Hippocampal formation (tissue), 2 donors: ENCODE measurements around the gene ANO2.

Experiments
- DNase-seq, 2 donors: peaks; one replicate each; lab custom pipeline; 2025; lab: John Stamatoyannopoulos, UW

Gene ANO2

DNA sequence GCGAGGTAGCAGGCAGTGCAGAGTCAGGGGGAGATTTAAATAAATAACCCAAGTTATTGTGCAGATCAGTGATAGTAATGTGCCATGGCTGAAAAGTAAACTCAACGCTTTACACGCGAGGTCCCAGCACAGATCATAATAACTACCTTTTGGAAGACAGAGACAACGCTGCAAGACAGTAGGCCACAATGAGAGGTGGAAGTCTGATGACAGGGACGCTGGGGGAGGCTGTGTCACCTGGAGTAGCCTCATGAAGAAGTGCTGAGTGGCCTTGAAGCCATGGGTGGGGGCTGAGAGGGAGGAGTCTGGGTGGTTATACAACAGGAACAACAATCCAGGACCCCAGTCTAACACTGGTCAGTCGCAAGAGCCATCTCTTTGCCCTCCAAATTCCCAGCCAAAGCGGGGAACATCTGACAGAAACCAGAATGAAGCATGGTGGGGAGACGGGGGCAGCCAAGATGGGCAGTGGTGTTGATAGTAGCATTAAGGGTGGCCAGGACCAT lies 28.2 kb downstream of the ANO2 start:
- DNase-seq: no peak

DNA sequence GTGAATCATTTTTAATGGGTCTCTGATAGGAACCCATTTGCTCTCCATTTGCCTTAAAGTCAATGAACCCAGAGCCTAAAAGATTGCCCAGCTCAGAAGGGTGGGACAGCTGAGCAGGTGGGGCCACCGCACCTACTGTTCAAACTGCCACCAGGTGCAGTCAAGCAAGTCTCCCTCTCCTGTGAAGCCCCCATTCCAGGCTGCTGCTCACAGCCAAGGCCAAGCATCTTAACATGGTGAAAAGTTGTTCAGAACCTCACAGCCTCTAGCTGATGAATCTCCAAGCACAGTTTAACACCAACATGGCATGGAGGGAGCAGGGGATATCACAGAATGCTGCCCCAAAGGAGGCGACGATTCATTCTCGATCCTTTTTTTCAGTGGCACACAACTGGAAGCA lies 29.5 kb downstream of the ANO2 start:
- DNase-seq: no peak

DNA sequence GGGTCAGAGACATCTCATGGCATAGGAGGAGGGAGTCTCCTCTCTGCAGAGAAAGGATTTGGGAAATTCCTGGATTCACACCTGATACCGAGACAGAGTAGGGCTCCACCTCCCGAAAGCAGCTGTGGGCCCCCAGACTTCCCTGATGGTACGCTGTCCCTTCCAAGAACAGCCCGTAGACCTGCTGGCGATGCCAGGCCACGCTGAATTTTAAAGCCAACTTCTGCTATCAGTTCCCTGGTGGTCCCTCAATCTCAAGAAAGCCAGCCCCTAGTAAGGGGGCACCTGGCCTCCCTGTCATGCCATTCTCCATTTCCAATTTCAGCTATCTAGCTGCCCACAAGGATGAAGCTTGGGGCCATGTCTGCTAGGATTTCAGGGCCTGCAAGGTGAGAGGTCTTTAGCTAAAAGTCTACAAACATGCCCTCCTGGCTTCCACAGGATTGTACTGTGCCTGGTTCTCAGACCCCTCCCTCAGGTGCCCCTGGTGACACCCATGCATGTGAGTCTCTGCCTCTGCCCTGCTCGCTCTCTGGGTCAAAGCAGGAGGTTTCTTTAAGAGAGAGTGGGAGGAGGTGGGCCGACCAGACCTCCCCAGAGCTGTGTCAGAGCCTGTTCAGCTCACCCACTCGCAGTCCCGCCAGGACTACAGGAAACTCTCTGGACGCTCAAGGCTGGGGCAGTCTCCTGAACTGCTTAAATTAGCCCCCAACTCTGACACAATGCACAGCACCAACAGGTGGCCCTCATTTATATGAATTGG lies 30.5 kb downstream of the ANO2 start:
- DNase-seq: no peak

DNA sequence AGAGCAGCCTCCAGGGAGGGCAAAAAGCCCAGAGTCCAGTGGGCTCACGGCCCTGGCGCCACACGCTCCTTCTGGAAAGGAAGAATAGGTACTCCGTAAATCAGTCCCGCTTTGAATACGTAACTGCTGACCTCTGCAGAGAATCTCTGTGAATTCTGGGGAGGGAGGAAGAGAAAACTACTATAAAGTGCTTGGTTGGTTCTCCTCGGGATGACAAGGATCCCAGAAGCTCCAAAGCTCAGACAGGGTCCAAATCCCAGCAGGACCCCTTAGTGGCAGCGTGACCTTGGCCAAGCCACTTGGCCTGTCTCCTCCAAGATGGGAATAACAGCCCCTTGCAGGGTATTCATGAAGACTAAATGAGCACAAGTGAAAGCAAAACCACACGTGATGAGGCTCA lies 31.7 kb downstream of the ANO2 start:
- DNase-seq: no peak

DNA sequence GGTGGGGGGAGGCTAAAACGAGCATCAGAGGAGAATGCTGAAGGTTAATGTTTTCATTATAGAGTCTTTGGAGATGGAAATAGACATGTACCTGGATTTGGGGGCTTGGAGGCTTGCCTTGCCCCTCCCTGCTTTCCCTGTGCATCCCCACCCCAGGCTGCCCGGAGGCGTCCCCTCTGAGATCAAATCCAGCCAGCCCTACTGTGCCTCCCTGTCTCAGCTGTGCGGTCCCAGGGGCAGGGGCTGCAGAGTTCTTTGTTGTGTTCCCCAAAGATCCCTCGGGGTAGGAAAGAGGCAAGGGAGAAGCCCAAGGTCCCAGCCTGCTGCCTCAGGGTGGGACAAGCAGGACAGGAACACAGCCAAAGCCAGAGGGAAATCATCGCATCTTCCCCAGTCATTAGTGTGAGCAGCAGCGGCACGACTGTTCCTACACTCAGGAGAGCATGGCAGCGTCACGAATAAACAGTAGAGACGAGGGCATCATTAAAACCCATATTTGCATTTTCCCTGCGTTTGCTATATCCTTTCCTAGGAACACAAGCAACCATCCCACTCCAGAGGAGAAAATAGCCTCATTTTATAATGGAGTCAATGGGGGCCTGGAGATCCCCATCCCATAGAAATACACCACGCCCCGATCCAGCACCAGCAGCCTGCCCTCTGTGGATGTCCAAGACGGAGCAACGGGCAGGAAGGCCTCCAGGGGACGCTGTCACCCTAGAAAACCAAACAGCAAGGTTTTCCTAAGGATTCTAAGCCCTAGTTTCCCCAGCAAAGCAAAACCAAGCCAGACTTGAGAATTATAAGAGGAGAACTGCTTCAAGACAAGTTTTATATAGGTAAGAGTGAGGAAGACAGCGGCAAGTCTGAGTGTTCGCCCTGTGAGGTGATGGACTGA lies 32.4 kb downstream of the ANO2 start:
- DNase-seq: no peak

DNA sequence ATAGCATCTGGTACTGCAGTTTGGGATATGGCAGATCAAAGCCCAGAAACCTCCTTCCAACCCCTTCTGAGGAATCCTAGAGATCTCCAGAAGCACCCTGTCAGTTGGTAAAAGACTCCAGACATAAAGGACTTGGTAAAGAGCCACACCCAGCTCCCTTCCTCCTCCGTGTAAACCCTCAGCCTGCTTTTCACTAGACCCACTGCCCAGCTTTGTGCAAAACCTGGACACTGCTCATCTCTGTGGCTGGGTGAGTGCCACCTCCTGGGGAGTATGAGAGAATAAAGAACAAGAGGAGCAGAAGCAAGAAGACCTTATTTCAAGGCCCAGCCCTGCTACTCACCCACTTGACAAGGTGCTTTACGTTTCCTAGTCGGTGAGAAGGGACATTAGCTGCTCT lies 33.0 kb downstream of the ANO2 start:
- no peak for DNase-seq

DNA sequence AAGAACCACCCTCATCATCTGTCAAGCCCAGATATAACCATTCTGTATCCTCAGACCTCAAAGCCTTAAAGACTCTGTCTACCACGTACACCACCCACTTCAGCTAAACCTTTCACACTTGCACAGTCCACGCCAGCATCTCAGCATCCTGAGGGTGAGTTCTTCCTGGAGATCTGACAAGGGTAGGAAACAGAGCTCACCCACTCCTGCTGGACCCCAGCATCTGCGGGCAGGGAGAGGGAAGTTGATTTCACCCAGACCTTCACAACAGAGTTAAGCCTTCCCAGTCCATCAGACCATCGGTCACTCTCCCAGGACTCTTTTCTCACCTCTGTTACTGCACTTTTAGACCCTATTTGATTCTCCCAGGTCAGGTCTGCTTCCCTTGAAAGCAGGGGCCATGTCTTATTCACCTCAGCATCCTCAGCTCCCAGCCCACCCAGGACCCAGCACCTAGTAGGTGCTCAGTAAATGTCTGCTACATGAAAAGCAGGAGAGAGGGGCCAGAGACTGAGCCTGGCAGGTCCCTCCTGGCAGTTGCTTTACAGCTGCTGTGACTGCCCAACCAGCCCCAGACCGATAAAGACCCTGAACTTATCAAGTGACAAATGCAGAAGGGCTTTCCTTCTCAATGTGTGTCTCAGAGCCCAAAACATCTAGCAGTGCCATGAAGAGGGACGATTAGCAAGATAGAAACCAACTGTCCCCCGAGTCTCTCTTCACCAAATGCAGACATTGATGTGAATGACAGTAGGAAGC lies 34.1 kb downstream of the ANO2 start:
- no peak for DNase-seq

DNA sequence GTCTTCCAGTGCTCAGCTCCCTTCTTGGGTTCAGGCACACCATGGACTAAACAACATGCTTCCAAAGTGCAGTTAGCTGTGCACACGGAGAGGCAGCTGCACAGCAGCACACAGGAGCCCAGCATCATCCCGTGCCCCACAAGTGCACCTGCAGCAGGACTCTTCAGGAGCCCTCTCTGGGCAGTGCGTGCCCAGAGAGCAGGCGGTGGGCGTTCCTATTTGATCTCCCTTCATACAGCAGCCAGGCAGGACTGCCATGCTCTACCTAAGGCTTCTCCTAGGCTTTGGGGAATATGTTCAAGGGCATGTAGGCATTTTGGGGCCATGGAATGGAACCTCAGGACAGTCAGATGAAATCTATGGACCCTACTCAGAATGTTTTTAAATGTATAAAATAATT lies 35.5 kb downstream of the ANO2 start:
- DNase-seq: no peak

DNA sequence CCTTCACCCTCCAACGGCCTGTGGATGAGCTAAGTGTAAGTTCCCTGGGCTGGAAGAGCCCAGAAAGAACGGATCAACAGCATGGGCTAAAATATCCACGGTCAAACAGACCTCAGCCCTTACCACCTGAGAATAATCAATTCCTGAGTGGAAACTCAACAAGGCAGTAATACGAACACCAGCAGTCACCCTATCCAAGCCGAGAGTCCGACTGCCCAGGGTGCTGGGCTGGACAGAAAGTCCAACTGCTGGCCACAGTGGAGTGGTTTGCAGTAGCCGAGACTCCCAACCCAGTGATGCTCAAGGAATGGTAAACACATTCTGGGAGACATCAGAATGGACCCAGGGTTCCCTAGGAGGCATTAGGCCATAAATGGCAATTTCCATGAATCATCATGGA lies 36.8 kb downstream of the ANO2 start:
- no peak for DNase-seq

DNA sequence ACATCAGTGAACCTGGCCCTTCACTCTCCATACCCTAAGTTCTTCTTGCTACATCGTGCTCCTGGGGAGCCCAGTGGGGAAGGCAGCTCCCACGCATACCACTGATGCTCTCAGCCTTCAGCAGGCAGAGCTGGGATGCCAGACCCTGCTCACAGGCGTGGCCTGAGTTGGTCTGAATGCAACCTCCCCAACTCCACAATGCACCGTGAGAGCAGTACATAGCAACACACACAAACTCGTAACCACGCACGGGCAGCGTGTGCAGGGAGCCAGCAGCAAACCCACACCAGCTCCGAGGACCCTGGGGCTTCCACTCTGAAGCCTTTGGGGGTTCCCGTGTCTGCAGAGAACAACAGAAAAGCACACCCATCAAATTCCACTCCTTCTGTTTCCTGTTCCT lies 37.3 kb downstream of the ANO2 start:
- DNase-seq: no peak

DNA sequence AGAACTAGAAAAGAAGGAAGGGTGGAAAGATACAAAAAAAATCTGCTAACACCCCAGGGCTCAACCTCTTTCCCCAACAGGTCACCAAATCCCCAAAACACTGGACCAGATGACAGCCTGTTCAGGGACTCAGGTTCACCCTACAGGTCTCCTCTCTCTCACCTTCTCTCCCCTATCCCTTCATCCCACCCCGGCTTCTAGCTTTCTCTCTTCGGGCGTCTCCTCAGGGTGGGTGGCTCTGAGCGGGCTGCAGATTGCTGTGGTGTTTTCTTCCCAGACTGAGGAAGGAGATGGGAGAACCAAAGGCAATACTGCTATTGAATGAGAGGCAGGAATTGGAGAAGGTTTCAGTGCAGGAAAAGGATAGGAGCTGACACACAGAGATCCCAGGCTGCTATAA lies 39.3 kb downstream of the ANO2 start:
- DNase-seq: no peak

DNA sequence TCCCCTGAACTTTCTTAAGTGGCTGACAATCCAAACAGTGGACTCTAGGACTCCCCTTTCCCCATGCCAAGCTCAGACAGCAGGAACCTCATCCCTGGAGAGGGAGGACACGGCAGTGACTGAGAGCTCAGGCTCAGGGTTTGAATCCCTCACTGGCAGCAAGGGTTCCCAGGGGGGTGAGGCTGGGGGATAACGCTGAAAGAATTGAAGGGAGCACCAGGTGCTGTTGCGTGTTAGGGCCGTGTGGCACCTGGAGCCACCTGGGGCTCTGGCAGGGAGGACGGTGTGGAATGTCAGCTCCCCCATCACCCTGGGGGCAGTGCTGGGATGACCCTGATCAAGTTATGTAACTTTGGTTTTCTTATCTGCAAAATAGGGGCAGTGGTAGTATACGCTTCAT lies 40.1 kb downstream of the ANO2 start:
- DNase-seq: no peak

DNA sequence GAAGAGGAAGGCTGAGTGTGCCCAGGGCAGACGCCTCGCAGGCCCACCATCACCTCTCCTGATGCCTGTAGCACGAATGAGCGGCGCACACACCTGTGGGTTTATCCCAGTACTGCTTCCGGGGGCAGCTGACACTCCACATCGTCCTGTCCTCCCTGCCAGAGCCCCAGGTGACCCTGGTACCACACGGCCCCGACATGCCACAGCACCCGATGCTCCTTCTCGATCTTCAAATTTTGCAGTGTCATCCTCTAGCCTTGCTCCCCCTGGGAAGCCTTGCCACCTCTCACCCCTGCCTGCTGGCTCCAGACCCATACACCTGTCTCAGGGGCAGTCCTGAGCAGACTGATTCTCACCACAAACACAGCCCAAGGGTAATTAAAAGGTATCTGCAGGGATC lies 40.6 kb downstream of the ANO2 start:
- DNase-seq: no peak

DNA sequence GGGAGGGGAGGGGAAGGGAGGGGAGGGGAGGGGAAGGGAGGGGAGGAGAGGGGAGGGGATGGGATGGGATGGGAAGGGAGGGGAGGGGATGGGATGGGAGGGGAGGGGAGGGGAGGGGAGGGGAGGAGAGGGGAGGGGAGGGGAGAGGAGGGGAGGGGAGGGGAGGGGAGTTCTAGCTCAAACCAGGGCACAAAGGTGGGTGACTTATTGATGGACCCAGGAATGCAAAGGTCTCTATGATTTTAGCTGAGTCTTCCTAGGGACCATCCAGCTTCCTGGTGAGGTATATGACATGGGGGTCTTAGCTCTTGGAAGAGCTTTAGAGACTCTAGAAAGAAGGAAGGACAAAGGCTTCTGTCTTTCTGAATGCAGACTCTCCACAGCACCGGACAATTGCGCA lies 42.3 kb downstream of the ANO2 start:
- no peak for DNase-seq

DNA sequence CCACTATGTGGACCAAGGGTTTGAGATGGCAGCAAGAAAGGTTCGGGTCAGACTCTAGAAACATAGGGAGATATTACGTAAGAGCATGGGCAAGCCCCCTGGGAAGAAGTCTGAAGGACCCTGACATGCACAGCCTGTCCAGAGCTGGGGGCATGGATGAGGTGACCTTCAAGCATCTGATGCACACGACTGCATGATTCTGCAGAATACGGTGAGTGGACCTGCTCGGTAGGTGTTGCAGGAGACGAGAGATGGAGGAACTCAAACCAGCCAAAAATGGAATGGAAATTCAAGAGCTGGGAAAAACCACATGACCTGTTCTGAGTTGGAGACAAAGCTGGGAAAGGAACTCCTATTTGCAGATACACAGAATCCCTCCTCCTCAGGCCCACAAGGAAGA lies 43.6 kb downstream of the ANO2 start:
- DNase-seq: no peak

DNA sequence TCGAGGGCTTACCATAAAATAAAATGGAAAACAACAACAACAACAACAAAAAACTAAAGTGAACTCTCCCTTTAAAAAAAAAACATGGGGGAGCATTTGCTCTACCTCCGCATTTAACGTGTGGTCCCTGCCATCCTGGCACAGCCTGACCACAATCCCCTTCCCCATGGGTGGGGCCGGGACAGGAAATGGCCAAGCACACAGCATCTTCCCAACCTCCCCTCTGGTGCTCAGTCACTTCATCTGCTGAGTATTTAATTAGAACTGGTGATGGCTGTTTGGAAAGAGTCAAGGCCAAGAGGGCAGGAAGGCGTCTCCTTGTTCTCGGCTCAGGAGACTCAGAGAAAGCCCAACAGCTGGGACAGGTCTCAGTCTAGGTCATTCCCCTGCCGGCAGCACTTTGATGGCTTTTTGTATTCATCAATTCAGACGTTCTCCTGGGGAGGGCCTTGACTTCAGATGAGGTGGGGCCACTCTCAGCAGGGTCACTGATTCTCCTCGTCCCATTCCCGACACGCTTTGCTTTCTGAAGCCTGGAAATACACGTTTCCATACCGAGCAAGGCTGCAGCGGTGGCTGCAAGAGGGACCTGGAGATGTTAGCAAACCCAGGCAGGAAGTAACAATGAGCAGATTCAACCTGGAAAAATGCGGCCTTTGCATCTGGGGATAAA lies 44.4 kb downstream of the ANO2 start:
- no peak for DNase-seq

DNA sequence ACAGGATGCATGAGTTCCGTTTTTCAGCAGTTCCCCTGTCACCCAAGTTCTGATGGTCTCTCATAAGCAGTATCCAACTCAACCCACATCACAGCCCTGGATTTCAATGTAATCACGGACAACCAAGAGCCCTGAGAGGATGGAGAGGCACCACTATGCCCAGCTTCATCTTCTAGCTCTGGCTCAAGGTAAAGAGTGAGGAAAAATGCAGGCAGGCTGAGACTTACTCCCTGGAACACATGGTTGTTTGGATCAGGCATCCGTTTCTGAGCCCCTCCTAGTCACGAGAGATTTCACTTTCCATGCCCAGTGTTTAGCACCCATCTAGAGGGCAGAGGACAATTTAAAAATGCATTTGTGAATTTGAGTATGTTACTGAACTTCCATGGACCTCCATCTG lies 45.0 kb downstream of the ANO2 start:
- no peak for DNase-seq

DNA sequence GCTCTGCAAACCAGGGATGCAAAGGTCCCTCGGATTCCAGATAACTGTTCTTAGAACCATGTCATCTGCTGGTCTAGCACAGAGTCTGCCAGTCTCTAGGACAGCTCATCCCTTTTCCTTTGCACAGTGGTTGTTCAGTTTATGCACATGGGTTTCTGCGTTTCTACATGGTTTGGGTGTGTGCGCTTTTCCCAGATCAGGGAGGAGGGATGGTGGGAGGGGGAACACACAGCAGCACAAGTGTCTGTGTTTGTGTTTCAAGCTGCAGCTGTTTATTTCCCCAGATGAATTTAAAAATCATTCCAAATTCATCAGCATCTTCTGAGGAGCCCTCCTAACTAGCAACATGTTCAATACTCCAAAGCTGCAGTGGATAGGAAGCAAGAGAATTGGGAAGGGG lies 45.4 kb downstream of the ANO2 start:
- DNase-seq: no peak

DNA sequence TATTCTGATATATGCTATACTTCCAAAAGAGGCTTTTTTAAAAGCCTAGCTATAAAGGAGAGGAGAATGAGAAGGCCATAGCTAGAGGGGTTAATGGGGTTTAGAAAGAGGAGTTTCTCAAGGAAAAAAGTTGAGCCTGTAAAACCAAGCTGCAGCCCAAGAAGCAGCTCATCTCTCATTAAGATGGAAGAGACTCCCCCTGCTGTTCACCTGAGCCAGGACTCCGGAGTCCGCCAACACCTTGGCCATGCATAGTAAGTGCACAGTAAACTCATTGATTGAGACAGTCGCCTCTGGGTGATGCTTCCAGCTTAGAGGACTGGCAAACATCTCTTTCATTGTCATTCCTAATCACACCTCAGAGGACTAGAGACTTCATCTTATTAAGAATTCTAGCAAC lies 46.2 kb downstream of the ANO2 start:
- no peak for DNase-seq

DNA sequence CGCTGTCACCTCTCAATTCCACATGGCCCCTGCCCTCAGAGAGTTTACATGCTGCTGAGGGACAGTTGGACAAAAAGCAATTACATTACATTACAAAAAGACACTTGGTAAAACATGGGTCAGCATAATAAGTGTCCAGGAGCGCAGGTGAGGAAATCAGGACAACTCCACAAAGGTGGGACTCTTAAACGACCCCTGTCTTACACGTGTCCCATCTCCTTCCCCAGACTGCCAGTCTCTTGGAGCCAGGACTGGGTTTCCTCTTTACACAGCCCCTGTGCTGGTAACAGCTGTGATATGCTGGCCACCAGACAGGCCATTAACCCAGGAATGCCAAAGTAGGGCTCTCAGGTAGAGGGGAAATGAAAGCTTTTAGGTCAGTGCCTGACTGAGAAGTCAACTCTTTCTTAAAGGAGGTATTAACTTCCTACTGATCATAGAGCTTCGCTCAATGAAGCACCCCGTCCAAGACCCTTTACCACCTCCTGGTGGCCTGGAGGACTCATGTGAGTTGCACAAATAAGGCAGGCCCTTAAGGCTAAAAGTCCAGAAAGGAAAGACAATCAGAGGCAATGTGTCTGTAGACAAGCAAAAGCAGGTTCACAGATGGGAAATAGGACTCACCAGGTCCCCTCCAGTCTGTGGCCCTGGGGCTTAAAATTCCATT lies 55.5 kb downstream of the ANO2 start:
- DNase-seq: no peak

DNA sequence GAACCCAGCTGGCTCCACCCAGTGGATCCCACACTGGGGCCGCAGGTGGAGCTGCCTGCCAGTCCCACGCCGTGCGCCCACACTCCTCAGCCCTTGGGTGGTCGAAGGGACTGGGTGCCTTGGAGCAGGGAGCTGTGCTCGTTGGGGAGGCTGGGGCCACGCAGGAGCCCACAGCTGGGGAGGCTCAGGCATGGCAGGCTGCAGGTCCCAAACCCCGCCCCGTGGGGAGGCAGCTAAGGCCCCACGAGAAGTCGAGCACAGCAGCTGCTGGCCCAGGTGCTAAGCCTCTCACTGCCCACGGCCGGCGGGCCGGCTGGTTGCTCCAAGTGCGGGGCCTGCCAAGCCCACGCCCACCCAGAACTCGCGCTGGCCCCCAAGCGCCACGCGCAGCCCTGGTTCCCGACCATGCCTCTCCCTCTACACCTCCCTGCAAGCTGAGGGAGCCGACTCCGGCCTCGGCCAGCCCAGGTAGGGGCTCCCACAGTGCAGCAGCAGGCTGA lies 56.2 kb downstream of the ANO2 start:
- no peak for DNase-seq
